Stomach (tissue), 4 donors: ENCODE measurements around the gene KCNJ16.
"Not testable (repeated sequence)": the region's sequence is repeated elsewhere in the genome, so short reads cannot be mapped to it uniquely, and the experiment has no call there.

Experiments used
- POLR2A ChIP-seq, 4 donors: fragments of 450-650 bp; IDR thresholded peaks; one replicate each; pipeline ENCODE4 v1.6.1; 2016; ENCODE audit warnings: antibody characterized with exemption in 4 of 4, control low read depth in 2 of 4, mild to moderate bottlenecking in 1 of 4, moderate library complexity in 1 of 4
- TF ChIP-seq, protein P1 (sequence below), 7 experiments: fragments of 450-650 bp in 4 of 7; fragments of 200-600 bp in 3 of 7; sonication (generic) in 3 of 7; IDR thresholded peaks; one replicate each; pipeline ENCODE4 v1.5.1; 2016 to 2019; ENCODE audit warnings: antibody characterized with exemption in 7 of 7, control low read depth in 2 of 7, mild to moderate bottlenecking in 1 of 7

GRCh38 chr17:70045780-70046179, 29.2 kb upstream of the KCNJ16 start:
- TF ChIP-seq, protein P1, sequence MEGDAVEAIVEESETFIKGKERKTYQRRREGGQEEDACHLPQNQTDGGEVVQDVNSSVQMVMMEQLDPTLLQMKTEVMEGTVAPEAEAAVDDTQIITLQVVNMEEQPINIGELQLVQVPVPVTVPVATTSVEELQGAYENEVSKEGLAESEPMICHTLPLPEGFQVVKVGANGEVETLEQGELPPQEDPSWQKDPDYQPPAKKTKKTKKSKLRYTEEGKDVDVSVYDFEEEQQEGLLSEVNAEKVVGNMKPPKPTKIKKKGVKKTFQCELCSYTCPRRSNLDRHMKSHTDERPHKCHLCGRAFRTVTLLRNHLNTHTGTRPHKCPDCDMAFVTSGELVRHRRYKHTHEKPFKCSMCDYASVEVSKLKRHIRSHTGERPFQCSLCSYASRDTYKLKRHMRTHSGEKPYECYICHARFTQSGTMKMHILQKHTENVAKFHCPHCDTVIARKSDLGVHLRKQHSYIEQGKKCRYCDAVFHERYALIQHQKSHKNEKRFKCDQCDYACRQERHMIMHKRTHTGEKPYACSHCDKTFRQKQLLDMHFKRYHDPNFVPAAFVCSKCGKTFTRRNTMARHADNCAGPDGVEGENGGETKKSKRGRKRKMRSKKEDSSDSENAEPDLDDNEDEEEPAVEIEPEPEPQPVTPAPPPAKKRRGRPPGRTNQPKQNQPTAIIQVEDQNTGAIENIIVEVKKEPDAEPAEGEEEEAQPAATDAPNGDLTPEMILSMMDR (IDR thresholded peaks at IDR 0.05), result not testable (repeated sequence)
- TF ChIP-seq POLR2A (IDR thresholded peaks at IDR 0.05), result not testable (repeated sequence)
